Liver (tissue), 3 donors: ENCODE measurements around the gene DOCK2.

Experiments used
- ATF3 ChIP-seq: IDR thresholded peaks from 2 replicates; pipeline ENCODE4 v1.6.1; 2016; ENCODE audit warnings: antibody characterized with exemption
- MAX ChIP-seq: IDR thresholded peaks from 2 replicates; pipeline ENCODE4 v1.6.1; 2016; ENCODE audit warnings: antibody characterized with exemption
- RAD21 ChIP-seq, 2 donors: IDR thresholded peaks; 2 replicates each; pipeline ENCODE4 v1.6.1; 2016; ENCODE audit warnings: antibody characterized with exemption in 2 of 2, mild to moderate bottlenecking in 2 of 2
- YY1 ChIP-seq: IDR thresholded peaks from 2 replicates; pipeline ENCODE4 v1.6.1; 2016; ENCODE audit warnings: antibody characterized with exemption, mild to moderate bottlenecking
- TF ChIP-seq, protein P1 (sequence below): fragments of 150-350 bp; IDR thresholded peaks from 2 replicates; pipeline ENCODE4 v1.5.1; 2017; ENCODE audit warnings: improper control_type of control experiment, low read depth, low read length; ENCODE audit not compliant: missing input control
- donor health status: healthy.
- donor health status: healthy.

DNA sequence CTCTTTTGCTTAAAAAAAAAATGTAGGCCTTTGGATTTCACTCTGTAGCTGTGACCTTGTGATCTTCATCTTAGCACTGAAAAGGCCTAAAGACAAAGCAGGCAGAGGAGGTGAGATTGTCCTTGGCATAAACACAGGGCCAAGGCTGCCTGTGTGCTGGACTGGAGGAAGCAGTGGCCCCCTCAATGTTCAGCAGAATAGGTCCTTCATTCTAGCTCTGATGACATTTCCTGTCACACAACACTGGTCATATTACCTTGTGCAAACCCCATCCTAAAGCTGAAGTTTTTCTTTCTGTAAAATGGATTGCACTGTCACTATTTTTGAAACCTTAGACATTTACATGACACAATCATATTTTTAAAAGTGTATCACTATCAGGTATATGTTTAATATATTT, 195.8 kb downstream of the DOCK2 start:
- TF ChIP-seq, protein P1, sequence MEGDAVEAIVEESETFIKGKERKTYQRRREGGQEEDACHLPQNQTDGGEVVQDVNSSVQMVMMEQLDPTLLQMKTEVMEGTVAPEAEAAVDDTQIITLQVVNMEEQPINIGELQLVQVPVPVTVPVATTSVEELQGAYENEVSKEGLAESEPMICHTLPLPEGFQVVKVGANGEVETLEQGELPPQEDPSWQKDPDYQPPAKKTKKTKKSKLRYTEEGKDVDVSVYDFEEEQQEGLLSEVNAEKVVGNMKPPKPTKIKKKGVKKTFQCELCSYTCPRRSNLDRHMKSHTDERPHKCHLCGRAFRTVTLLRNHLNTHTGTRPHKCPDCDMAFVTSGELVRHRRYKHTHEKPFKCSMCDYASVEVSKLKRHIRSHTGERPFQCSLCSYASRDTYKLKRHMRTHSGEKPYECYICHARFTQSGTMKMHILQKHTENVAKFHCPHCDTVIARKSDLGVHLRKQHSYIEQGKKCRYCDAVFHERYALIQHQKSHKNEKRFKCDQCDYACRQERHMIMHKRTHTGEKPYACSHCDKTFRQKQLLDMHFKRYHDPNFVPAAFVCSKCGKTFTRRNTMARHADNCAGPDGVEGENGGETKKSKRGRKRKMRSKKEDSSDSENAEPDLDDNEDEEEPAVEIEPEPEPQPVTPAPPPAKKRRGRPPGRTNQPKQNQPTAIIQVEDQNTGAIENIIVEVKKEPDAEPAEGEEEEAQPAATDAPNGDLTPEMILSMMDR: no peak
- TF ChIP-seq MAX (no peak), ATF3 (no peak), RAD21 (IDR thresholded peaks at IDR 0.05) (no peak), YY1 (no peak)
